ENCODE measurements around the gene SLC66A1.
A peak's percentile ranks its signal among the peaks of the same experiment; 100 is the strongest.

Gene SLC66A1

DNA sequence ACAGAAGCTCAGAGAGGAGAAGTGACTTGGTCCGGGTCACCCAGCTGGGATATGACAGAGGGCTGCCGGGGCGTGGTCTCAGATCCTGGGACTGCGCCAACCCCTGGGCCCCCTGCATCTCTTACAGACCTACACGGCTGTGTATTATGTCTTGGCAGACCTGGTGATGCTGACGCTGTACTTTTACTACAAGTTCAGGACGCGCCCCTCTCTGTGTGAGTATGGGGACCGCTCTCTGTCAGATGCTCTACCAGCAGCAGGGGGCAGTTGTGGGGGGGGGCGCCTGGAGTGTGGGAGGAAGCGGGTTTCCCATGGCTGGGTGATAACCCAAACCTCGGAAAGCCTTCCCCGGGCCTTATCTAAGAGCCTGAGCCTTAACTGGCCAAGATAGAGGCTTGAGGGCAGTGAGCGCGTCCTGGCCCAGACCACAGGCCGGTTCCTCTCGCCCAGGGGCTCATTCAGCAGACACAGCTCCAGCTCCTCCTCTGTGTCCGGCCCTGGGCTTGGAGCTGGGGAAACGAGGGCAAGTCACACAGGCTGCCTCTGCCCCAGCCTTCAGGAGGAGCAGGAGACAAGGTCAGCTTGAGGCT is 13.3 kb downstream of the SLC66A1 start:
- no peak for DNase-seq (ENCODE audit: low spot score)

DNA sequence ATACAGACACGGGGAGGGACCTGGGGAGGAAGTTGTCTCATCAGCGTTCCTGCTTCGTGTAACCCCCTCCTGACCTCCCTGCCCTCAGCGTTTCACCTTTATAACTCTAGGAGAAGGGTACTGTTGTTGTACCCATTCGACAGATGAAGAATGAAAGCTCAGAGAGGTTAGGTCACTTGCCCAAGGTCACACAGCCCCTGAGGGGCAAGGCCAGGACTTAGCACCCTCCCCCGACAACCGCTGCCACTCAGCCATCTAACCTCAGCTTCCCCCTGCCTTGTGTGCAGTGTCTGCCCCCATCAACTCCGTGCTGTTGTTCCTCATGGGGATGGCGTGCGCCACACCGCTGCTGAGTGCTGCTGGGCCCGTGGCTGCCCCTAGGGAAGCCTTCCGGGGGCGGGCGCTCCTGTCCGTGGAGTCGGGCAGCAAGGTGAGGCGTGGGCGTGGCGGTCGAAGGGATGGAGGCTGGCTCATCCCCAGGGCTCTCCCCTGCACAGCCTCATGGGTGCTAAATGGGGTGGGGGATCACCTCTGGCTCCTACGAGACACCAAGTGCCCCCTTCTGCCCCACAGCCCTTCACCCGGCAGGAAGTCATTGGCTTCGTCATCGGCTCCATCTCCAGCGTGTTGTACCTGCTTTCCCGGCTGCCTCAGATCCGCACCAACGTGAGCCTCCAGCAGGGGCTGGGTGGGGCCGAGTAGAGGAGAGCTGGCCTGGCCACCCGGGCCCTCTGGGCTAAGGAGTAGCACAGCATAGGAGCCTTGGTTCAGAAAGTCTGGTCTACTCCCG is 14.0 kb downstream of the SLC66A1 start:
- DNase-seq (ENCODE audit: low spot score), result no peak

DNA sequence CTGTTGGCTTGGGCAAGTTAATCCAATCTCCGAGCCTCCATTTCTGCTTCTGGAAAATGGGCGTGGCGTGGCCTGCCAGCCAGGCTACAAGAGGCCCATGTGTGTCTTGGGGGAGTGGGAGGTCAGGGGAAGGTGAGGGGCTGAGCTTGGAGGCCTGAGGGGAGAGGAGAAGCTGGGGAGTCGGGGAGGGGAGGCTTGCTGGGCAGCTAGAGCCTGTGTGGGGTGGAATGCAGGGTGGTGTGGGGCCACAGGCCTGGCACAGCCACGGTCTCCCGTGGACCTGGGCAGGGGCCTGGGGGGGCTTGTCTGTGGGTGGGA is 14.6 kb downstream of the SLC66A1 start:
- DNase-seq (ENCODE audit: low spot score), result no peak

DNA sequence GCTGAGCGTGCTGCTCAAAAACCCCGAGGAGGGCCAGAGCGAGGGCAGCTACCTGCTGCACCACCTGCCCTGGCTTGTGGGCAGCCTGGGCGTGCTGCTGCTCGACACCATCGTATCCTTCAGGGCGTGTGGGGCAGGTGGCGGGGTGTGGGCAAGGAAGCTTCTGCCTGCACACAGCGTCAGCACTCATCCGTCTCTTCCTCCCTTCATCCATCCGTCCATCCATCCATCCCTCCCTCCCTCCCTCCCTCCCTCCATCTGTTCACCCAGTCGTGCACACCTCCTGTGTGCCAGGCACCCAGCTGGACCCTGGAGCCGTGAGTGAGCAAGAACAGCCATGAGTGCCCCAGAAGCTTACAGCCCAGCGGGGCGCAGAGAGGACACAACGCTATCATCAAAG is 15.2 kb downstream of the SLC66A1 start:
- DNase-seq (ENCODE audit: low spot score), result no peak

DNA sequence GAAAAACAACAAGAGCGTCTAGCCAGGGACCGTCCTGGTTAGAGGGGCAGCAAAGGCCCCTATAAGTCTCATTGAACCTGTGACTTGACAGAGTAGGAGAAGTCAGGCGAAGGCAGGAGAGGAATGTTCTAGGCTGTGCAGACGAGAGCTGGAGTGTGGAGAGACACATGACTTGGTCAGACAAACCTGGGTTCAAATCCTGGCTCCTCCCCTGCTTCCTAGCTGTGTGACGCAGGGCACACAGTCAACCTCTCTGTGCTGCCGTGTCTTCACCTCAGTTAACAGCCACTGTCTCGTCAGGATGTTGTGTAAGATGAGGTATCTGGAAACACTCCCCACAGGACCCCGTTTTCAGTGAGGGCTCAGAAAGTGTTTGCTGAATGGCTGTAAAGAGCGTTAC is 15.6 kb downstream of the SLC66A1 start:
- no peak for DNase-seq (ENCODE audit: low spot score)

DNA sequence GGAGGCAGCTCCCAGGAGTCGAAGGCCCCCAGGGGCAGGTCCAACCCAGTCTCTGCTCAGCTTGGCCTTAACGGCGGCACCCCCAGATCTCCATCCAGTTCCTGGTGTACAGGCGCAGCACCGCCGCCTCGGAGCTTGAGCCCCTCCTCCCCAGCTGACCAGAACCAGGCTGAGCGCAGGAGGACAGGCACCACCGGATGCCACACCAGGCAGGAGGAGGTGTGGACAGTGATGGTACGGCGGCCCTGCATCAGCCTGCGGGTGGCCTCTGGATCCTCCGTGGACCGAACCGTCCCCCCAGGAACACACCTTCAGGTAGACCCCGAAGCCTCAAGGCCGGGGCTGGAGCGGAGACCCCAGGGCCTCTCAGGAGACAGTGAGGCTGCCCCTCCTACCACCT is 16.4 kb downstream of the SLC66A1 start:
- no peak for DNase-seq (ENCODE audit: low spot score)

DNA sequence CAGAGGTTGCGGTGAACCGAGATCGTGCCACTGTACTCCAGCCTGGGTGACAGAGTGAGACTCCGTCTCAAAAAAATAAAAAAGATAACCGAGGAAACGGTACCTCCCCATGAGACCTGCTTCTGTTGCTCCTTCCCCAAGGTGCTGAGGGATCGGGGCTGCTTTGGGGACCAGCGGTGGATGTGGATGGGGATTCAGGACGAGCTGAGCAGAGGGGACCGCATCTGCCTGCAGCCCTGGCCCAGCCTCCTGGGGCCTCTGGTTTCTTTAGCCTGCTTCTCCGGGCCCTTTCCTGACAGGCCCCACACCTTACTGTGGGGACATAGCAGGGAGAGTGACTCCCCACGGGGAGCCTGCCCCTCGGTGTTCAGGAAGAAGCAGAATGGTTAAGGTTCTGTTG is 17.1 kb downstream of the SLC66A1 start:
- DNase-seq (ENCODE audit: low spot score), result no peak

DNA sequence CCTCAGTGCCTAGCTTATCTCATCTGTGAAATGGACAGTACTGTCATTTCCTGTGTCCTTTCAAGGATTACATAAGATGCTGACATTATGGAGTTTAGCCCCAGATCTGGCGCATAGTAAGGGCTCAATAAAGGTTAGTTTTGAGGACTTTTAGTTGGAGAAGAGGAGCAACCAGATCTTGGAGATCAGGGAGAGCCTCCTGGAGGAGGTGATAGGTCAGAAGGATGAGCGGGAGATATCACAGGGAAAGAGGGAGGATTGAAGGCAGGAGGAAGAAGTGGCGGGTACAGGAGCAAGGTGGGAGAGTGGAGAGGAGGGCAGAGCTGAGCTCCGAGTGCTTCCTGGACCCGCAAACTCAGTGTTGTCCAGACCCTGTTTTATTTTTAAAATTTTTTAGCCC is 17.5 kb downstream of the SLC66A1 start:
- DNase-seq (ENCODE audit: low spot score), result no peak

DNA sequence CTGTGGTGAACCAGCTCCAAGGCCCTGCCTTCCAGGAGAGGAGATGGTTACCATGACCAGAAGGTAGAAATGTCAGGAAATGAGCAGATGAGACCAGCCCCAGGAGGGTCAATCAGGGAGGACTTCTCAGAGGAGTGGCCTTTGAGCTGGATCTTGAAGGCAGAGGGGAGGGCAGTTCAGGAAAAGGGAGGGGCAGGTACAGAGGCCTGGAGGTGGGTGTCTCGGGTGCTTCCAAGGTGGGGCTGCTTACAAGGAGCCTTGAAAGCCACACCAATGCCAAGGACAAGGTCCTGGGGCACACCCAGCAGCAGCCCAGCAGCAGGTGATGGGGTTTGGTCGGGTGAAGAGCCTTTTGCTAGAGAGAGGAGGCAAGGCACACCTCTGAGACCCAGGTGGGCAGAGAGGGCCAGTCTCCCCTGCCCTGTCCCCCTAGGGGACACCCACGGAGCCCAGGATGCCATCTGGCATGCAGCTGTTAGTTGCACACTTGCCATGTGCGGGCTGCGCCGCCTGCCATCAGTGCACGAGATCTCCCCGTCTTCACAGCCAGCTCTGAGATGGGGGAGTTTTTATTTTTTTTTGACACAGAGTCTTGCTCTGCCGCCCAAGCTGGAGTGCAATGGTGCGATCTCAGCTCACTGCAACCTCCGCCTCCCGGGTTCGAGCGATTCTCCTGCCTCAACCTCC is 18.5 kb downstream of the SLC66A1 start:
- DNase-seq (ENCODE audit: low spot score), result no peak

DNA sequence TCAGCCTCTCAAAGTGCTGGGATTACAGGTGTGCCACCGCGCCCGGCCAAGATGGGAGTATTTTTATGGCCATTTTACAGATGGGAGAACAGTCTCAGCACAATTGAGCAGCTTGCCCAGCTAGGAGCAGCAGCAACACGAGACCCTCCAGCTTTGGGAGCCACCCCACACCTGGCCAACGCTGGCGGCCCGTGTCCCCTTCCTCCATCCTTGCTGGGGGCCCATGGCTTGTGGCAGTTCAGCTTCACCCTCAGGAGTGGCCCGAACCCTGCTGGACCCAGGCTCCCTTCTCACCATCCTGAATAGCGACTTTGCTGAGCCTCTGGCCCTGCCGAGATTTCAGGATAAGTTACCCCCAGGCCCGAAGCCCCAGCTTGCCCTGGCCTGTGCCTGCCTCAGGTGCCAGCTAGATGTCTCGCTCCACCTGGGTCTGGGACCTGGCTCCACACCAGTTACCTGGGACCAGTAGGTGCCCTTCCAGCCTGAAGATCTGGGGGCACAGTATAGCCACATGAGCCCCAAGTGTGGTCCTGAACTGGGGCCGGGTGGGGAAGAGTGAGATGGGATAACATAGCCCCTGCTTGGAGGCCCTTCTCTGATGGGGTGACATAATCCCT is 19.2 kb downstream of the SLC66A1 start:
- no peak for DNase-seq (ENCODE audit: low spot score)

DNA sequence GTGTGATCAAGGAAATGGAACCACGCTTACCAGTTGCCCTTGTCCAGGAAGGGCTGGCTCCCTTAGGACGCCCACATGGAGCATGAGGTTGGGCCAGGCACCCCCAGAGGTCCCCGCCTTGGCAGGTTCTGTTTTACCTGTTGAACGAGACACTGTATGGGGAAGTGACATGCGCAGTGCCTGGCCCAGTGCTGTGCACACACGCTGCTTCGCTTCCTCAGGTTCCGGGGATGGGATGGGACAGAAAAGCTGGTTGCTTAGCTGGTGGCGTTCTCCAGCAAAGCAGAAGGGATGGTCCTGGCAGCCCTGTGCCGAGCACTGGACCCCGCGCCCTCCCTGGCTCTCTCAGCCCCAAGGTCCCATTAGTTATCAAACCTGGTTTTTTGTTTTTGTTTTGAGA is 20.7 kb downstream of the SLC66A1 start:
- no peak for DNase-seq (ENCODE audit: low spot score)

DNA sequence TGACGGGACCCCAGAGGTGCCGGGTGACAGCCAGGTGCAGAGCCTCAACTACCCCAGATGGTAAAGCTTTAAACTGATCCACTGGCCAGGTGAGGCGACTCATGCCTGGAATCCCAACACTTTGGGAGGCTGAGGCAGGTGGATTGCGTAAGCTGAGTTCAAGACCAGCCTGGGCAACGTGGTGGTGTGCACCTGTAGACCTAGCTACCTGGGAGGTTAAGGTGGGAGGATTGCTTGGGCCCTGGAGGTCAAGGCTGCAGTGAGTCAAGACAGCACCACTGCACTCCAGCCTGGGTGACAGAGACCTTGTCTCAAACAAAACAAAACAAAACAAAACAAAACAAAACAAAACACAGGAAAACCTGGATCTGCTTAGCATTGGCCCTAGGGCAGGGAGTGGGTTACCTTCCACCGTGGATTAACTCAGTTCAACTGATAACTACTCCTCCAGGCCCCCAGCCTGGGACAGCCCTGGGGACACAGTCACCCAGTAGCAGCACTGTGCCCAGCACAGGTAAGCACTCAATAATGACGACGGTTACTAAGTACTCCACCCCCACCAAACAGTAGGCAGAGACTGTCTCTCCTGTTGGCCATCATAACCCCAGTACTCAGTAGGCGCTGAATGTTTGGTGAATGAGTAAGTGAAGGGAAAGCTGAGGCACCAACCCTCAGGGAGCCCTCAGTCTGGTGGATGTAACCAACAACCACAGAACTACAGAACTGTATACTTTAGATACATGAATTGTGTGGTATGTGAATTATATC is 21.6 kb downstream of the SLC66A1 start:
- DNase-seq (ENCODE audit: low spot score), result no peak

DNA sequence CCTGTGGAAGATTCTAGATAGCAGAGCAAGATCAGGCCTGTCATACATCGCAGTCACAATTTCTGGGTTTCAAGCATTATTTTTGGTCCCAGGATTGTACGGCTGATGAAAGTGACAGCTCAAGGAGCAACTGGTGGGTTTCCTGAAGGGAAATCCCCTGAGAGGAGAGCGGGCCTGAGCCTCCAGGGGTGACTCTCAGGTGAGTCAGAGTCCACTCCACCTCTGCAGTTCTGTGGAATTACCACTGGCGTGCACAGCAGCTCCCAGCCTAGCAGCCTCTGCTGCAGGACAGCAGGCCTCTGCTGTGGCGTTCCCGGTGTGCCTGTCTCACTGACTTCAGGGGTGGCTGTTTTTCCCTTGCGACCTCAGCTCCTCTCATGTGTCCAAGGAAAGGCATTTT is 24.4 kb downstream of the SLC66A1 start:
- no peak for DNase-seq (ENCODE audit: low spot score)

DNA sequence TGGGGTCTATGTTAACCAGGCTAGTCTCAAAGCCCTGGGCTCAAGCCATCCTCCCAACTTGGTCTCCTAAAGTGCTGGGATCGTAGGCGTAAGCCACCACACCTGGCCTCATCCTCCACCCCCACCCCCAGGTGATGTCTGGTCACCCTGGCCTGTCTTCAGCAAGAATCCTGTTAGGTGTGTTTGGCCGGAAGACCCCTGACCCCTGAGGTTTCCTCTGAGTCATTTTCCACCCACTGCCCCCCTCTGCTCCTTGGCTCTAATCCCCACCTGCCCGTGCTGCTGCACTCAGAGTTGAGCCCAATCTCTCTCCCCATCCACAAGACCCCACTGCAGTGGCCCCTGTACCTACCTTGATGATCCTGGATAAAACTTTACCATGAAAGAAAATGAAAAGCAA is 25.2 kb downstream of the SLC66A1 start:
- DNase-seq (ENCODE audit: low spot score), result no peak

DNA sequence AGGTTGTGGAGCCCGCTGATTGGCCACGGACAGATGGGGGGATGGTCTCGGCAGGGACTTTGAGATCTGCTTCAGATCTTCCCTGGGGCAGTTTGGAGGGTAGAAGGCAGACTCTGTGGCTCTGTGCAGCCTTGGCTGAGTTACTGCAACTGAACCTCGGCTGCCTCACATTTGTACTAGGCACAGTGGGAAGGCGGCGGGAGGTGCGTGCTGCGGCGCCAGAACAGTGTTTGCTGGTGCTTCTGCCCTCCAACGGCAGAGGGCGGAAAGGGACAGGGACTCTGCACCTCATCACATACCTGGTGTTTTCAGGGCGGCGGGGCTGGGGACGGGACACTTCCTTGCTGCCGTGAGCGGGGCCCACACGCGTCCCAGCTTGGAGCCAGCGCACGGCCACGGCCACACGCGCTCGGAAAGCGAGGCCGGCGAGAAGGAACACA is 26.2 kb downstream of the SLC66A1 start:
- DNase-seq (ENCODE audit: low spot score), result no peak

DNA sequence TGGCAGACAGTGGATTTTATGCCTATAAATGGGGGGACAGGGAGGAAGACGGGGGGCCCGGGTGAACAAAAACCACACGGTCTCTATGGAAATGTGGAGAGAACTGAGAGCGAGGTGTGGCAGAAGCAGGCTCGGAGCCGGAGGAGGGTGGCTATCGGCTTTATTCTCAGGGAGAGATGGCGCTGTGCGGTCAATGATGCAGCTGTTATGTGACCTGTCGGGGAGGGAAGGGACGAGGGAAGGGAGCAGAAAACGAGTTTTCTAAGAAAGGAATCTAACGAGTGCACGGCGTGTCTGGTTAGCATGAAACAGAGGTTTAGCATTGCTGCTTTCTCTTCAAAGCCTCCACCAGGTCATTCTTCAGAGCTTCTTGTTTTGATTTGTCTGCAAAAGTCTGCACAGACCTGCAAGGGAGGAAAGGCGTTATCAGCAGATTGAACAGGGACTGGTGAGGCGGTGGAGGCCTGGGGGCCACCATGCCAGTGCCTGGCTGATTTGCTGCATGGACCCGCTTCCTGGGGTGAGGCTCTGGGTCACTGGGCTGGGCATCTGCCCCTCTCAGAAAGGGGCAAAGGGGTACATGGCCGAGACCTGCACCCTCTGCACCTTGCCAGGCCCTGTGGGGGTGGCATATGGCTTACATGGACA is 27.2 kb downstream of the SLC66A1 start:
- DNase-seq (ENCODE audit: low spot score), result no peak

DNA sequence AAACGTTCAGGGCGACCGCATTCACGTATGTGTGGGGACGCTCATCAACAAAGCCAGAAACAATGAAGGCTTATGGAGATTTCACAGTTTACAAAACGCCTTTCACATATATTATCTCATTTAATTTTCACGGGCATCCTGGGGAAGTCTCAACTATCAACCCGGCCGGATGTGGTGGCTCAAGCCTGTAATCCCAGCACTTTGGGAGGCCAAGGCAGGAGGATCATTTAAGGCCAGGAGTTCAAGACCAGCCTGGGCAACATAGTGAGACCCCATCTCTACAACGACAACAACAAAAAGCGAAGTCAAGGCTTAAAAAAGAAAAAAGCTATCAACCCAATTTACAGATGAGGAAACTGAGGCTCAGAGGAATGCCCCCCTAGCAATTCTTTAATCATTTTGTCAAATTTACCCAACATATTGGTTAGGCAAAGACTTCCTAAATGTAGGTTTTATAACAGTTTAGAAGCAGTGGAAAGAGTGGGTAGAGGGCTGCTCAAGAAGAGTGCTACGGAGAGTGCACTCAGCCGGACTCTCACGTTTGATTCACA is 28.3 kb downstream of the SLC66A1 start:
- no peak for DNase-seq (ENCODE audit: low spot score)

DNA sequence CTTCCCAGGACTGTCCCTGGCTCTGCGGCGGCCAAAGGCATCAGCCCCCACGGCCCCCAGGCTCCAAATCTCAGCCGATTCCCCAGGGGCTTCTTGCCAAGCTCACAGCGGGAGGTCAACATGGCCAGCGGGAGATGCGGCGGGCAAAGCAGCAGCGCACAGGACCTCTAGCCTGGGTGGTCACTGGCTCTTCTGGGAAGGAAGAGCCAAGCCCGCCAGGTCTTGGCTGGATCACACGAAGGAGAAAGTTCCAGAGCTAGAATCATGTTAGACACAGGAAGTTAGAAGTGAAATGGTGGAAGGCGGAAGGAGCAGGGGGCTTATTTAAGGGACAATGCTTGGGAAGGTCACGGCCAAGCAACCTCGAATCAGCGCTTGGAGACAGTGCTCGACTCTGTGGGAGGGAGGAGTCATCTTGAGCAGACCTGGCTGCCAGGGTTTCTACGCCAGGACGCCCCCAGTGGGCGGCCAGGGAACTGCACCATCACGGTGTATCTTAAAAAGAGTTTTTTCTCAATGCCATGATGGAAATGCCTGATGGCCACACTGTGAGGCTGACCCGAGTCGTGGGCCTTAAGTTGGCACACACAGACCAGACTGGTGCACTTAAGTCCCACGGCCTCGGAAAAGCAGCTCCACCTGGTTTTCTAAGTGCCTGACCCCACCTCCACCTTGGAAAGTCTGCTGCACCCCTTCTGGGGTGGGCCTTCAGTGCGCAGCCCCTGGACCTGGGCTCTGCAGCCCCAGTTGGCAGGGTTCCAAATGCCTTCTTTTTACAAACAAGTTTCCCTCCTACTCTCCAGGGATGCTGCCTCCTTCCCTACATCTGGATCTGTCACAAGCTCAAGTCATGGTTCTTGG is 29.3 kb downstream of the SLC66A1 start:
- peak; percentile 62 for DNase-seq (ENCODE audit: low spot score)

DNA sequence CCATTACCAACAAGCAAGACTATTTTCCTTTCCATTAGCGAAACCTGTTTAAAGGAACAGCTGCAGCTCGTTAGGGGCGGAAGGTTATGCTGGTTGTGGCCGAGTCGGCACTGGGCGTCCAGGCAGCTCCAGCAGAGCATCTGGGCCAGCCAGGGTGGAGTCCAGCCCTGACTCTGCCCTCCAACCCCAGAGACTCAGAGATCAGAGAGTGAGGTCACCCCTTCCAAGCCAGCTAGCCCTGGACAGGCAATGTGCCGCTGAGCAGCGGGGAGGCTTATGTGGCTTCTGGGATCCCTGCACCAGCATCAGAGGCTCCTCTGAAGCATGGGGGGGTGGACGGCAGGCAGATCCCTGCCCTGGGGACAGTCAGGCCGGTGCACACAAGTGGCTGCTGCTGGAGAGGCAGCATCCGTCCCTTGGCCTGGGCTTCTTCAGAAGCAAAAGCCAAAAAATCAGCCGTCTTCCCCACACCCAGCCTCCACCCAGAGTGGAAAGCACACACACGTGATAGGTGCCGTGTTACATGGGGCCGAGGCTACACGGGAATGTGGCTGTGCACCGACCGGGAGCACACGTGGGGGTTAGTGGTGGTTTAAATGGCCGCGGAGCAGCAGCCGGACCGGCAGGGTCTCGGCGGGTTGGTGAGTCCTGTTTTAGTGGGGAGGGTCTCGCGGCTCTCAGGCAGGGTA is 30.1 kb downstream of the SLC66A1 start:
- no peak for DNase-seq (ENCODE audit: low spot score)
